H1 (cell line): ENCODE data around the gene CDK5RAP2. TPM values are rescaled to one million over a fixed set of nuclear protein-coding genes. Genes with fewer than 3 reads are reported as not detected.

ENCODE experiments used
- CHD2 ChIP-seq: IDR thresholded peaks from 2 replicates; pipeline ENCODE4 v1.6.1; 2012; ENCODE audit warnings: low read length, improper control_type of control experiment
- POLR2AphosphoS5 ChIP-seq: IDR thresholded peaks from 2 replicates; pipeline ENCODE4 v1.6.1; 2011; ENCODE audit warnings: low read depth, low read length
- RNF2 ChIP-seq: fragments of 200-900, 300-1000 bp; sonication (generic); IDR thresholded peaks from 2 replicates; pipeline ENCODE4 v1.7.1; 2016; ENCODE audit warnings: borderline replicate concordance, low read depth, mild to moderate bottlenecking, antibody characterized with exemption, low read length; ENCODE audit not compliant: poor library complexity, severe bottlenecking; ENCODE audit errors: missing control alignments
- SP2 ChIP-seq: IDR thresholded peaks from 2 replicates; pipeline ENCODE4 v1.6.1; 2012; ENCODE audit warnings: mild to moderate bottlenecking, low read length, inconsistent platforms
- polyA plus RNA-seq, 7 experiments: library from polyadenylated mRNA; depleted of rRNA in 3 of 7; stranded (reverse) in 5 of 7; unstranded in 2 of 7; fragments of >200 nt in 5 of 7; fragments of 200-250 nt in 2 of 7; gene quantifications; 1 replicate in 5 of 7; 2 replicates in 1 of 7; 4 replicates in 1 of 7; pipeline versions ENCODE4 v1.2.1 to v1.2.3, GENCODE V29; 2011 to 2013; ENCODE audit warnings: missing spikeins in 2 of 7, mixed read lengths in 2 of 7
- total RNA-seq: library from RNA; stranded (reverse); fragmentation: NEBNext Ultra II Directional; extraction: Animal tissue kit (Norgen Biotek cat#: 25700); gene quantifications from 2 replicates; pipeline ENCODE4 v1.2.1, GENCODE V29; 2021

The CDK5RAP2 gene
- total and polyA plus RNA-seq, 2 of the 8 experiments (the other 6 are each of a cell fraction or from before 2014, with no cell fraction given) = 19.8 to 49.4 TPM

DNA sequence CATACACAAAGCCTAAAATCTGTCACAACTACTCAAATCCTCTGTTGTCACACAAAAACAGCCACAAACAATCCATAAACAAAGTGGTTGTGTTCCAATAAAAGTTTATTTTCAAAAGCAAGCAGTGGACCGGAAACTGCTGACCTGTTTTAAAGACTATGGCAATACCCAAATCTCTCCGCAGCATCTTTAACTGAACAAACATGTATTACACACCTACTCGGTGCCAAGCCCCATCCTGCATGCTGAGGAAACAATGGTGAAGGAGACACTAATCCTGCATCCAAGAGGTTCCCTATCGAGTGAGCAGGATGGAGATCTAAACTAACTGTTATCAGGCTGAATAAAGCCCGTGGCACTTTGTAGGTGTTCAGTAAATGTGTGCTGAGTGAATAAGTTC, 11.2 kb downstream of the CDK5RAP2 start (continued):
- TF ChIP-seq RNF2 (no peak), SP2 (no peak), CHD2 (no peak), POLR2AphosphoS5 (no peak)
